ENCODE measurements around the gene SLC44A2. TPM values are rescaled to one million over a fixed set of nuclear protein-coding genes. Genes with fewer than 3 reads are reported as not detected.

Gene SLC44A2
- total and polyA plus RNA-seq, 2 of the 8 experiments (the other 6 are each of a cell fraction or from before 2014, with no cell fraction given): 105 to 120 TPM

- TF ChIP-seq CHD7 (IDR thresholded peaks at IDR 0.05; ENCODE audit: insufficient replicate concordance, low read length) (no peak), GABPA (IDR thresholded peaks at IDR 0.05; ENCODE audit: borderline replicate concordance, insufficient read depth, low read length) (no peak), SRF (IDR thresholded peaks at IDR 0.05; ENCODE audit: low read depth, low read length) (no peak), CEBPB (IDR thresholded peaks at IDR 0.05; ENCODE audit: low read depth, low read length) (no peak)
- TF ChIP-seq, protein P1, sequence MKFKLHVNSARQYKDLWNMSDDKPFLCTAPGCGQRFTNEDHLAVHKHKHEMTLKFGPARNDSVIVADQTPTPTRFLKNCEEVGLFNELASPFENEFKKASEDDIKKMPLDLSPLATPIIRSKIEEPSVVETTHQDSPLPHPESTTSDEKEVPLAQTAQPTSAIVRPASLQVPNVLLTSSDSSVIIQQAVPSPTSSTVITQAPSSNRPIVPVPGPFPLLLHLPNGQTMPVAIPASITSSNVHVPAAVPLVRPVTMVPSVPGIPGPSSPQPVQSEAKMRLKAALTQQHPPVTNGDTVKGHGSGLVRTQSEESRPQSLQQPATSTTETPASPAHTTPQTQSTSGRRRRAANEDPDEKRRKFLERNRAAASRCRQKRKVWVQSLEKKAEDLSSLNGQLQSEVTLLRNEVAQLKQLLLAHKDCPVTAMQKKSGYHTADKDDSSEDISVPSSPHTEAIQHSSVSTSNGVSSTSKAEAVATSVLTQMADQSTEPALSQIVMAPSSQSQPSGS (IDR thresholded peaks at IDR 0.05; ENCODE audit: low read length): no peak
Observed at GRCh38 chr19:10621966-10622365, 3.4 kb upstream of the SLC44A2 start (continued).

Measured in H1 (cell line).